Sigmoid colon (tissue), 7 donors: ENCODE results near the gene CFAP100. TPM values are rescaled to one million over a fixed set of nuclear protein-coding genes. Genes with fewer than 3 reads are reported as not detected.

Experiments used
- DNase-seq: peaks from one replicate; pipeline ENCODE4 v3.0.0-alpha.2; 2019
- H3K27ac ChIP-seq, 4 donors: fragments of 200-600 bp; sonication (generic); one replicate each; pipeline ENCODE4 v1.5.1; 2016 to 2019; ENCODE audit warnings: mild to moderate bottlenecking in 1 of 4
- H3K27me3 ChIP-seq, 3 donors: fragments of 200-600 bp; sonication (generic); one replicate each; pipeline ENCODE4 v1.5.1; 2019; ENCODE audit warnings: mild to moderate bottlenecking in 1 of 3
- H3K36me3 ChIP-seq, 4 donors: fragments of 200-600 bp; sonication (generic); one replicate each; pipeline ENCODE4 v1.5.1; 2016 to 2019
- H3K4me1 ChIP-seq, 4 donors: fragments of 200-600 bp; sonication (generic); one replicate each; pipeline ENCODE4 v1.5.1; 2017 to 2019
- H3K4me3 ChIP-seq, 4 donors: fragments of 200-600 bp; sonication (generic); one replicate each; pipeline ENCODE4 v1.5.1; 2017 to 2019; ENCODE audit warnings: mild to moderate bottlenecking in 2 of 4, moderate library complexity in 1 of 4
- H3K9me3 ChIP-seq, 4 donors: fragments of 200-600 bp in 3 of 4; sonication (generic) in 3 of 4; one replicate each; pipeline versions ENCODE4 v1.5.1 to v1.6.1; 2013 to 2019
- EP300 ChIP-seq, 4 donors: sonication (generic); formaldehyde crosslinking; IDR thresholded peaks; one replicate each; pipeline ENCODE4 v1.6.1; 2017; ENCODE audit warnings: antibody characterized with exemption in 4 of 4
- POLR2A ChIP-seq, 2 donors: fragments of 450-650 bp; IDR thresholded peaks; one replicate each; pipeline ENCODE4 v1.6.1; 2016; ENCODE audit warnings: antibody characterized with exemption in 2 of 2, mild to moderate bottlenecking in 2 of 2, moderate library complexity in 2 of 2
- POLR2AphosphoS5 ChIP-seq, 4 donors: sonication (generic); formaldehyde crosslinking; IDR thresholded peaks; one replicate each; pipeline ENCODE4 v1.6.1; 2017; ENCODE audit warnings: antibody characterized with exemption in 4 of 4
- WGBS, 2 donors: extraction: QIAGEN DNeasy Blood & Tissue Kit; methylation state at CpG; one replicate each; pipeline ENCODE4 v1.1.7; 2013; 5-methylcytosine and 5-hydroxymethylcytosine counted together
- intact Hi-C: fragments of 100-400 bp; cut with DNase I; formaldehyde crosslinking; loops from one replicate; pipeline ENCODE4 v1.15.1; 2023
- polyA plus RNA-seq, 3 donors: library from polyadenylated mRNA; stranded (reverse); fragments of 200-250 nt; gene quantifications; one replicate each; pipeline ENCODE4 v1.2.3, GENCODE V29; 2013
- total RNA-seq, 4 donors: library from RNA; depleted of rRNA; stranded (reverse); fragments of >200 nt; gene quantifications; one replicate each; pipeline ENCODE4 v1.1.0, GENCODE V29; 2016
- TF ChIP-seq, protein P1 (sequence below), 4 experiments: fragments of 450-650 bp in 3 of 4; fragments of 200-600 bp in 1 of 4; IDR thresholded peaks; one replicate each; pipeline ENCODE4 v1.5.1; 2016 to 2019; ENCODE audit warnings: antibody characterized with exemption in 4 of 4, mild to moderate bottlenecking in 3 of 4, moderate library complexity in 2 of 4
- donor health status: healthy with polysubstance abuse.
- donor health status: Bipolar disorder and iron deficiency.
- donor health status: healthy.

The CFAP100 gene
- total and polyA plus RNA-seq, 7 donors, result not detected

DNA sequence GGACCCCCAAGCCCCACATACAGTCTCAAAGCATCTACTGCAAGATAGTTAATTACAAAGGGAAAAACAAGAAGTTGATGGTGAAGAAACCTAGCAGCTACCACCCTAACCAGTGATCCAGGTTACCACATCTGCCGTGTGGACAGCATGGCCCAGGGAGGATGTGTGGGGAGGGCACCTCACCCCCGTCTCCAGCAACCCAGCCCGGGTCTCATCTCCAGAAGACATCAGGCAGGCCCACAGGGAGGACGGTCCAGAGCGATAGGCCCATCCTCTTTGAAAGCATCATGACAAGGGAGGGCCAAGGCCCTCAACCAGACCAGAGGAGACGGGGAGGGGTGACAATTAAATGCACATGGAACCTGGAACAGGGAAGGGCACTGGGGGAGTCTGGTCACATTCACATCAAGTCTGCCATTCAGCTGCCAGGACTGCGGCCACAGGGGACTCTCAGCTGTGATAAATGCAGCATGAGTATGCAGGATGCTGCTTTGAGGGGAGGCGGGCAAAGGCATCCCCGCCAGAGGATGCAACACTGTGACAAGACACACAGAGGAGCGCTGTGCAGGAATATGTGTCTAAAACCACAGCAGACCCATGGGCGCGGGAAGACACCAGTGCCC lies 62.2 kb downstream of the CFAP100 start:
- intact Hi-C loops, result no loop called here
- DNase-seq, result peak; percentile 50
- WGBS, 2 donors, result 87 to 90% methylated on average over 12 of the region's 12 CpGs
- TF ChIP-seq POLR2AphosphoS5 (IDR thresholded peaks at IDR 0.05) (no peak), POLR2A (IDR thresholded peaks at IDR 0.05) (no peak)
- TF ChIP-seq, protein P1, sequence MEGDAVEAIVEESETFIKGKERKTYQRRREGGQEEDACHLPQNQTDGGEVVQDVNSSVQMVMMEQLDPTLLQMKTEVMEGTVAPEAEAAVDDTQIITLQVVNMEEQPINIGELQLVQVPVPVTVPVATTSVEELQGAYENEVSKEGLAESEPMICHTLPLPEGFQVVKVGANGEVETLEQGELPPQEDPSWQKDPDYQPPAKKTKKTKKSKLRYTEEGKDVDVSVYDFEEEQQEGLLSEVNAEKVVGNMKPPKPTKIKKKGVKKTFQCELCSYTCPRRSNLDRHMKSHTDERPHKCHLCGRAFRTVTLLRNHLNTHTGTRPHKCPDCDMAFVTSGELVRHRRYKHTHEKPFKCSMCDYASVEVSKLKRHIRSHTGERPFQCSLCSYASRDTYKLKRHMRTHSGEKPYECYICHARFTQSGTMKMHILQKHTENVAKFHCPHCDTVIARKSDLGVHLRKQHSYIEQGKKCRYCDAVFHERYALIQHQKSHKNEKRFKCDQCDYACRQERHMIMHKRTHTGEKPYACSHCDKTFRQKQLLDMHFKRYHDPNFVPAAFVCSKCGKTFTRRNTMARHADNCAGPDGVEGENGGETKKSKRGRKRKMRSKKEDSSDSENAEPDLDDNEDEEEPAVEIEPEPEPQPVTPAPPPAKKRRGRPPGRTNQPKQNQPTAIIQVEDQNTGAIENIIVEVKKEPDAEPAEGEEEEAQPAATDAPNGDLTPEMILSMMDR (IDR thresholded peaks at IDR 0.05), result no peak
- Histone ChIP-seq H3K27ac (no peak overlapping the region), H3K36me3 (peaks cover 21 to 85% (median 38%) of the 10 kb centered on the region in 4 donors), H3K4me1 (no peaks in the 10 kb centered on the region), H3K4me3 (no peak overlapping the region), H3K9me3 (no peaks in the 10 kb centered on the region), H3K27me3 (no peaks in the 10 kb centered on the region)

DNA sequence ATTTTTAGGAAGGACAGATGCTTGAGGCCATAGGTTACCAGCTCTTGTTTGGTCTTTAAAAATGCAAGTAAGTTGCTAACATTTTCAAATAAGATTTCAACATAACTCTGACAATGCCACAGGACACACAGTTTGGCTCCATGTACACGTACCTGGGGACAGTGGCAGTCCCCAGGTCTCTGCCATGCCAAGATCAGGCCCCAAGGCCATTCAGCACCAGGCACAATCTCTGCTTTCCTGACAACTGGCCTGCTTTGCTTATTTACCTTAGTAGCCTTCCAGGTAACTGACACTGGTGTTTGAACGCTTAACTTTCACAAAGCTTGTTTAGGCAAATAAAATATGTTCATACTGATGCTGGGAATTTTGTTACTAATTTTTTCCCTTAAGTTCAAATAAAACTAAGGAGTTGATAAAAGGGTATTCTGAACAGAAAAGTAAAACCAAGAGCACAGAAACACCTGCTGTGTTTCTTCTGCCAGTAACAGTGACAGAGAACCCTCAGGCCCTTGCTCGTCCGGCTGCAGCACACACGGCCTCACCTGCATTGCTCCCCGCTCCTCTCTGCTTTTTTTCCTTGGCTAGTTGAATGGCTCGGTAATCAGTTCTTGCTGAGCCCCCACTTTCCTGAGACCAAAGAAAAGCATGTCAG lies 64.5 kb downstream of the CFAP100 start:
- Histone ChIP-seq H3K4me1 (no peaks in the 10 kb centered on the region), H3K9me3 (no peaks in the 10 kb centered on the region), H3K36me3 (peaks cover 21 to 90% (median 48%) of the 10 kb centered on the region in 4 donors), H3K27ac (no peak overlapping the region), H3K27me3 (no peaks in the 10 kb centered on the region), H3K4me3 (no peak overlapping the region)
- DNase-seq, result no peak
- 90 to 92% methylated on average over 7 of the region's 7 CpGs for WGBS, 2 donors
- TF ChIP-seq, protein P1 (IDR thresholded peaks at IDR 0.05), result no peak
- TF ChIP-seq POLR2AphosphoS5 (IDR thresholded peaks at IDR 0.05), result no peak
- TF ChIP-seq EP300 (IDR thresholded peaks at IDR 0.05), result no peak
- no peak for TF ChIP-seq POLR2A (IDR thresholded peaks at IDR 0.05)
- intact Hi-C loops, result no loop called here

DNA sequence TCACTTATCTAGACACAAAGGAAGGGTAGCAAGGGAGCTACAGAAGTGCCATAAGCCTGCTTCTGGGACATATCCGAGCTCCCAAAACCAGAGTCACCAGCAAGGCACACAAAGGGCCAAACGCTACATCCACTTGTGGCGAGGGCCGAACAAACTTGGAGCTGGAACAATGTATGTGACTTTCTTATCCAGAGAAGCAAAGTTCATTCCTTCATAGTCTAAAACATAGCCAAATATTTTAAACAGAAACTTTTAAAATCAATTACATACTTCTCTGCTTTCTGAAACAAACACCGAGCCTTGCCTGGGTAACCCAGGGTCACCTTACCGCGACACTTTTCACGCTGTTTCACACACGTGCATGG lies 65.0 kb downstream of the CFAP100 start:
- peaks cover 21 to 90% (median 53%) of the 10 kb centered on the region in 4 donors for H3K36me3 ChIP-seq
- no peak overlapping the region for H3K27ac ChIP-seq
- H3K4me3 ChIP-seq, result no peak overlapping the region
- no peaks in the 10 kb centered on the region for H3K9me3 ChIP-seq
- intact Hi-C loops, result no loop called here
- WGBS, 2 donors, result 95 to 96% methylated on average over 9 of the region's 9 CpGs
- DNase-seq, result peak; percentile 37
- TF ChIP-seq POLR2A (IDR thresholded peaks at IDR 0.05) (no peak), EP300 (IDR thresholded peaks at IDR 0.05) (no peak), POLR2AphosphoS5 (IDR thresholded peaks at IDR 0.05) (no peak)
- TF ChIP-seq, protein P1 (IDR thresholded peaks at IDR 0.05), result no peak
- H3K4me1 ChIP-seq, result no peaks in the 10 kb centered on the region
- H3K27me3 ChIP-seq, result no peaks in the 10 kb centered on the region

DNA sequence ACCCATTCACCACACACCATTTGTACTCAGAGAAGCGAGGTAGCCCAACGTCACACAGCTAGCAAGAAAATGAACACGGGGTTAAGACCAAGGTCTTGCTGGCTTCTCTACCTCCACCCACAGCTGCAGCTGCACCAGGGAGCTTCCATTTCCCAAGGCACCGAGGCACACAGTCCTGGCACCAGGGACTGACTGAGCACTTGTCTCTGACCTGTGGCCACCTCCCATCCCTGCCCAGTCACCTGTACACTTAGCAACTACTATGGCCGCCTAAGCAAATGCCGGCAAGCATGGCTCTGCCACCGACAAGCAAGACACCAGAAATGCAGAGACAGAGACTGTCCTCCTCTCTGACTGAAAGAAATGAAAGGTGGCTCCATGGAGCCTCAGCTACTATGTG lies 65.7 kb downstream of the CFAP100 start:
- no peak for DNase-seq
- Histone ChIP-seq H3K27me3 (no peaks in the 10 kb centered on the region), H3K4me3 (no peak overlapping the region), H3K4me1 (no peaks in the 10 kb centered on the region), H3K27ac (no peak overlapping the region), H3K36me3 (peaks cover 26 to 95% (median 60%) of the 10 kb centered on the region in 4 donors), H3K9me3 (no peaks in the 10 kb centered on the region)
- 81 to 89% methylated on average over 7 of the region's 7 CpGs for WGBS, 2 donors
- no peak for TF ChIP-seq POLR2AphosphoS5 (IDR thresholded peaks at IDR 0.05)
- no peak for TF ChIP-seq EP300 (IDR thresholded peaks at IDR 0.05)
- TF ChIP-seq, protein P1 (IDR thresholded peaks at IDR 0.05), result no peak
- no peak for TF ChIP-seq POLR2A (IDR thresholded peaks at IDR 0.05)
- intact Hi-C loops, result no loop called here
